HG02678 (cell line): ENCODE results near the gene MAGEA11.
"Not testable (repeated sequence)": the region's sequence is repeated elsewhere in the genome, so short reads cannot be mapped to it uniquely, and the experiment has no call there.

ENCODE experiments used
- ATAC-seq: cut with Tn5 transposase; IDR thresholded peaks from one replicate; pipeline ENCODE4 v1.9.1; 2021; ENCODE audit warnings: mild to moderate bottlenecking, moderate library complexity; ENCODE audit not compliant: unreplicated experiment

Gene MAGEA11

DNA sequence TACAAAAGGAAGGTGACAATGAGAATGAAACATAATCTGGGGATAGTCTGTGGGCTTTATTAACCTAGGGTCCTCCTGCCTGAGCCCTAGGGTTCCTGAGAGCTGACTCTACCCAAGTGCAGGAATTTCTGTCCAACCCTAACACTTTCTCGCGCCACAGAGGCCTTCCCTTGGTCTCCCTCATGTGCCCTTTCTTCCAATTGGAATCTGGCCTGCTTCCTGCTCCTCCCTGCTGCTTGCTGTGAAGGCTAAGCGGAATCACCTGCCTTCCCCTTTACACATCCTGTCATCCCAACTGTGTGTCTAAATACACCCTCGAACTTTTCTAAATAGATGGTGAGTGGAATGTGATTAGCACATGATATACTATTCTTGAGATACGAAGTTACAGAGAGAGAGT, 5.9 kb downstream of the MAGEA11 start:
- no peak for ATAC-seq

DNA sequence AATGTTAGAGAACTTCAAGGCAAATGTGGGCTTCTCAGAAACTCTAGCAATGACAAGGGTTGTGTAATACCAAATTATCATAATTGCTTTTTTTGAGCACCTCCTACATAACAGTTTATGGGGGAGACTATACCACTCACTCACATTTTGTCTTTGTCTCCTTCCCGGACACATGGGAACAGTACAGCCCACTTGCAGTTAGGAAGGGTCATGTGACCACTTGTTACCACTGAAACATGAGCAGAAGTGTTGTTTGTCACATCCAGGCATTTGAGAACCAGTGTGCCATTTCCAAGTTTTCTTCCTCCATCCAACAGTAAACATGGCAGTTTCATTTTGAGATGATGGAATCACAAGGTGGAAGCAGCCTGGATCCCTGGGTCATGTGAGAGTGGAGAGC, 6.9 kb downstream of the MAGEA11 start:
- ATAC-seq = no peak

DNA sequence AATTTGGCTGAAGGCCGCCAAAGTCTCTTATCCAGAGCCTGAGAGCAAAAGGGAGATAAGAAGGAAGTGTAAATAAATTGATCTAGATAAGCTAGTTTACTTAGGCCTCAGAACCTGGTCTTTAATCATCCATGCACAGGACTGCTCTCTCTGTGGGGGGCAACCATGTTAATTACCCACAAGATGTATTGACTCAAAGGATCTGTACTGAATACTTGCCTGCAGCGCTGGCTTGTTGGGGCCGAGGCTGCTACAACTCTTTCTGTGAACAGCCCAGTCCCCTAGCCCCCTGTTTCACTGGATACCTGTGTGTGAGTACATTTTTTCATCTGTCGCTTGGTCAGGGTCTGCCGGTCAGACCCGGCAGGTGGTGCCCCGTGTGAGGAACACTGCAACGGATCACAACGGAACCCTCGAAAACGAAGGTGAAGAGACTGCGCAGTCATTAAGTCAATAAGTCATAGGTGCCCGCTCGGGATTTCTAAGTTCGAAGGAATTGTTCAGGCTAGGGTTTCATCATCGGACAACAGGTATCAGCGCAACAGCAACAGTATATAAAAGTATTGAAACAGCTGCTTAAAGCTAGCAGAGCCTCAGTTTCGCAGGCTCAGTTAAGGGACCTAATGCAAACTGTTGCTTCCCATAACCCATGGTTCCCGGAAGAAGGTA, 8.3 kb downstream of the MAGEA11 start:
- no peak for ATAC-seq

DNA sequence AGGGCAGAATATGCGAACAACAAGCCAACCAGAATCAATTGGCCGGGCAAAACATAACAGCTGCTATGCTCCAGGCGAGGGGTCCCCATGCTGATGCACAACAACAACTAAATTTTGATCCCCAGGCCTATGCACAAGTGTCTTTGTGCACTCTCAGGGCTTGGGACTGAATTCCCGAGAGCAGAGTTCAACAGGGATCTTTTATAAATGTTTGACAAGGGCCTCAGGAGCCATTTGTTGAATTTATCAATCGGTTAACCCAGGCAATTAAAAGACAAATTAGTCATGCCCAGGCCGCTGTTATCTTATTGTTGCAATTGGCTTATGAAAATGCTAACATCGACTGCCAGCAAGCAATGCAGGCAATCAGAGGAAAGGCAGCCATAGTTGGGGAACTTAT, 9.4 kb downstream of the MAGEA11 start:
- not testable (repeated sequence) for ATAC-seq

DNA sequence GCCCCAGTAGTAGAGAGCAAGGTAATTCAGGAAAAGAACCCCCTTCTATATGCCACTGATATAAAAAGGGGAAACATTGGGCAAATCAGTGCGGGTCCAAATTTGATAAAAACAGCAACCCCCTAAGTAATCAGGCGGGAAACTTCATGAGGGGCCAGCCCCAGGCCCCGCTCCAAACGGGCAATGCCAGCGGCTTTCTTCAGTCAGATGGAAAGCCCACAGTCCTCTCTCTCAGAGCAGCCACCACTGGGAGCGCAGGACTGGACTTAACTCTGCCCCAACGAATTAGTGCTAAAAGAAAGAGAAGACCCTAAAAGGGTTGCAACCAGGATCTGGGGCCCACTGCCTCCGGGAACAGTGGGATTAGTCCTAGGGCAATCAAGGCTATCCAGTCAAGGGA, 9.9 kb downstream of the MAGEA11 start:
- ATAC-seq = no peak

DNA sequence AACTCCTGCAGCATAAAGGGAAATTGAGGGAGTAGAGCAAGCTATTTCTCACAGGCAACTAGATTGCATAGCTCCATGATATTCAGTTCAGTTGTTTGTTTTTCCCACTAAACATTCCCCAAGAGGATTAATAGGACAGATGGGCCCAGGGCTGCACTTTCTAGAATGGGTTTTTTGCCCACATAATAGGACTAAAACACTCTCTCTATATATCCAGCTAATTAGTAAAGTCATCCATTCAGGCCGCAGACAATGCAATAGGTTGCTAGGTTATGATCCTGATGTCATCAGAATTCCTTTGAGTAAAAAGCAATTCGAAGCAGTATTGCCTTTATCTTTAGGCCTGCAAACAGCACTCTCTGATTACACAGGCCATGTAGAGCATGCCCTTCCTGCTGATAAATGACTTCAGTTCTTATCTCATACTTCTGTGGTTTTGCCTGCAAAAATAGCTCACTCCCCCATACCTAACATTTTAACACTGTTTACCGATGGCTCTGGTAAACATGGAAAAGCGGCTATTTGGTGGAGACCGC, 11.8 kb downstream of the MAGEA11 start:
- ATAC-seq = not testable (repeated sequence)

DNA sequence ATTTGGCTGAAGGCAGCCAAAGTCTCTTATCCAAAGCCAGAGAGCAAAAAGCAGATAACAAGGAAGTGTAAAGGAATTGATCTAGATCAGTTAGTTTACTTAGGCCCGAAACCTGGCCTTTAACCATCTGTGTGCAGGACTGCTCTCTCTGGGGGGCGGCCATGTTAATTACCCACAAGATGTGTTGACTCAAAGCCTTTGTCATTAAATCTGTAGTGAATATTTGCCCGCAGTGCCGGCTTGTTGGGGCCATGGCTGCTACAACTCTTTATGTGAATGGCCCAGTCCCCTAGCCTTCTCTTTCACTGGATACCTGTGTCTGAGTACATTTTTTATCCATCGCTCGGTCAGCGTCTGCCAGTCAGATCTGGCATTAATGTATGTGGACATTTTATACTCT, 15.4 kb downstream of the MAGEA11 start:
- not testable (repeated sequence) for ATAC-seq

DNA sequence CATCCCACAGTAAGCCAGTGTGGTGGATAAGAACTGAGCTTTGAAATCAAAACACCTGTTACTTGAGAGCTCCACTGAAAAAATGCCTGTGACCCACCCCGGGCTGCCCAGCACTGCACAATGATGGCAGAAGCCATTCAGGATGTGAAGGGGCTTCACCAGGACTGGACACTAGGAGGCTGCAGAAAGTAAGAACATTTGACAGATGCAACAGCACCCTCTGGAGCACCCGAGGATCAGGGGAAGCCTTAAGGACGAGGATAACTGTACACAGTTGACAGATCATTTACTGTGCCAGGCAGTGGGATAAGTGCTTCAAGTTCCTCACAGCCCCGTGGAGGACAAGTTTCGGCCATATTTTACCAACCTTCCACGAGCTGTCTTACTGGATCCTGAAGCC, 30.4 kb downstream of the MAGEA11 start:
- ATAC-seq = not testable (repeated sequence)

DNA sequence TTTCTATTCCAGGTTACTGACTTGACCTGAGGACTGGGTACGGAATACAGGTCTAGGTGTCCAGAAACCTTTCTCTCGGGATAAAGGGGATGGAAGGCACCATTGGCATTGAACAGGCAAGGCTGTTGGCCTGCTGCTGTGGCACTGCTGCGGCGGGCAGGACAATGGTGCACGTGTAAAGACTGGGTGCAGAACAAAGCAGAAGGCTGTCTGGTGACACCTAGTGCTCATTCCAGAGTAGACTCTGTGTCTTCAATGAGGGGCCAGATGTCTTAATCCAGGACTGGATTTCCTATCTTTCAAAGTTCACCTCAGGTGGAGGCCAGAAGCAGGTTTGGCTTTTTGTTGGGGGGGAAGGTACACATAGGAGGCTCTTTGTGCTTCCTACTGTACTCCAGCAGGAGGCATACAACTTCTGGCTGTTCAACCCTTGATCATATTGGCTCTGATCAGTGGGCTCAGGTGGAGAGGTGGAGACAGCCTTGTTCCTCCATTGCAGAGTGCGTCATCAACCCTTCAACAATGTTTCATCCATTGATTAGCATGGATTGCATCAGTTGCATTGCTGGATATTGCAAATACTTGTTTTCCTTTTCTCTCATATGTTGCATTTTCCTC, 34.6 kb downstream of the MAGEA11 start:
- ATAC-seq = peak; percentile 36

DNA sequence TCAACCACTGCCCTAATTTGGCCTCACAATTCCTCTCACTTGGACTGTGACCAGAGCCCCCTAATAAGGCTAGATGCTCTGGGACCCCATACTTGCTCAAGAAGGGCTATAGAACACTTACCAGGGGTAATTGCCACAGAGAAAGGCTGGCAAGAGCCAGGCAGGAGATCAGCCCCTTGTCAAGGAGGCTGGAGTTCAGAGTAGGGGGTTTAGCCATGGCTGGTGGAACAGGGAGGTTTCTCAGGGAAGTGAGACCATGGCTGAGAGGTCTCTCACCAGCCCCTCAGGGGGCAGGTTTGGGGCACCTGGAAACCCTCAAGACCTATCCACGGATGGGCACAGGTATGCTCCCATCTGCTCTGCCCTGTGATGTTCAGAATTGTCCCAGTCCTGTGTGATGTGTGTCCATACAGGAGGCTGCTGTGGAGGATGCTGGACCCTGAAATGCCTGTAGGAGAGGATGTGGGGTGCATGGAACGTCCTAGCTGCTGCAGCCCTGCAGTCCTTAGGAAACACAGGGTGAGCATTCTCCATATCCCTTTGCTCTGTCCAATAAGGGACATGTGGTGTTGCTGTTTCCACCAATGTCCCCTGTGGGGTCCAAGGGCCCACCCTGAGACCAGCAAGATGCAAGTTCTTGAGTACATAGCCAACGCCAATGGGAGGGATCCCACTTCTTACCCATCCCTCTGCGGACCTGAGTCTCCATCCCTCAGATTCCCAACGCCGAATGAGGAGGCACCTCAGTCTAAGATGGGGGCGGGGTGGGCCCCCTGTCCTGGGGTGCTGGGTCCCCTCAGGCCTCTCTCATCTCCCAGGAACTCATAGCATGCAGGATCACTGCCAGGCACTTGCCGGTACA, 45.6 kb downstream of the MAGEA11 start:
- ATAC-seq = no peak

DNA sequence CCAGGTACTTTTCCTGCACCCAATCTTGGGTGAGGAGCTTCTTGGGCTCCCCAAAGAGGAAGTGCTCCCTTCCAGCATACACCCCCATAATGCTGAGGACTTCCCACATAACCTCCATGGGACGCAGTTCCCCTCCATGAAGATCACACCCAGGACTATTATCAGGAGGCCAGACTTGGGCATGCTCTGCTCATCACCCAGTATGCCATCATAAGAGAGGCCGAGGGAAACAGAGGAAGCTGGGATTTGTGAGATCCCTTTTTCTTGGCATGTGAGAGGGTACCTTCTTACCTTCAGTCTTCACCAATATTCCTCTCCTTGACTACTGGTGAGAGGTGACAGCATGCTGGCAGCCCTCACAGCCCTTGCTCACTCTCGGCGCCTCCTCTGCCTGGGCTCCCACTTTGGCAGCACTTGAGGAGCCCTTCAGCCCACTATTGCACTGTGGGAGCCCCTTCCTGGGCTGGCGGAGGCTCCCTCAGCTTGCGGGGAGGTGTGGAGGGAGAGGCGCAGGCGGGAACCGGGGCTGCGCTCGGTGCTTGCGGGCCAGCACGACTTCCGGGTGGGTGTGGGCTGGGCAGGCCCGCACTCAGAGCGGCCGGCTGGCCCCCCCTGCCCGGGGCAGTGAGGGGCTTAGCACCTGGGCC, 46.3 kb downstream of the MAGEA11 start:
- ATAC-seq = no peak

DNA sequence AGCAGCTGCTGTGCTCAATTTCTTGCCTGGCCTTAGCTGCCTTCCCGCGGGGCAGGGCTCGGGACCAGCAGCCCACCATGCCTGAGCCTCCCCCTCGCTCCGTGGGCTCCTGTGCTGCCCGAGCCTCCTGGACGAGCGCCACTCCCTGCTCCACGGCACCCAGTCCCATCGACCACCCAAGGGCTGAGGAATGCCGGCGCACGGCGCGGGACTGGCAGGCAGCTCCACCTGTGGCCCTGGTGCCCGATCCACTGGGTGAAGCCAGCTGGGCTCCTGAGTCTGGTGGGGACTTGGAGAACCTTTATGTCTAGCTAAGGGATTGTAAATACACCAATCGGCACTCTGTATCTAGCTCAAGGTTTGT, 46.8 kb downstream of the MAGEA11 start:
- not testable (repeated sequence) for ATAC-seq

DNA sequence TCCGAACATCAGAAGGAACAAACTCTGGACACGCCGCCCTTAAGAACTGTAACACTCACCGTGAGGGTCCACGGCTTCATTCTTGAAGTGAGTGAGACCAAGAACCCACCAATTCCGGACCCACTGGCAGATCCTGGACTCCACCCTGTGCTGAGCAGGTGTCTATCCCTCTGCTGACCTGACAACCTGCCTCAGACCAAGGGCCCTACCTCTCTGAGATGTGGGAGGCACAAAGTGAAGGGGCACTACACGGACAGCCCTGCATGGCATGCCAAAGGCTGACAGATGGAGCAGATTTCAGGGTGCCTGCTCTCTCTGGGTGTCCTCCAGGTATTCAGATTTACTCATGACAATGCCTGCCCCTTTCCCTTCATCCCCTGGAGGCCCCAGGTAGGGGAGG, 48.0 kb downstream of the MAGEA11 start:
- ATAC-seq = no peak

DNA sequence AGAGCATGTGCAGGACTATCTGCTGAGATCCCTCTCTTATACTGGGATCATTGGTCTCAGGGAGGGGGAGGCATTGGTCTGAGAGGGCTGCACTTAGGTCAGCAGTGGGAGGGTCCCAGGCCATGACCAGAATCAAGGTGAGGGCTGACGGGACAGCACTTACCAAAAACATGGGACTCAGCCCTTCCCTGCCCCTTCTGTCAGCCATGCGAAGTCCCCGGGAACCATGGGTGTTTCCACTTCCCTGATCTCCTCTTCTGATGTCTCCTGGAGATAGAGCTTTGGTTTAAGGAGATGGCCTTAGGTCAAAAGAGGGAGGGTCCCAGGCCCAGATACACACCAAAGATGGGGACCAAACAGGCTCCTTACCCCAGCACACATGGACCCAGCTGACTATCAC, 49.1 kb downstream of the MAGEA11 start:
- ATAC-seq = no peak

DNA sequence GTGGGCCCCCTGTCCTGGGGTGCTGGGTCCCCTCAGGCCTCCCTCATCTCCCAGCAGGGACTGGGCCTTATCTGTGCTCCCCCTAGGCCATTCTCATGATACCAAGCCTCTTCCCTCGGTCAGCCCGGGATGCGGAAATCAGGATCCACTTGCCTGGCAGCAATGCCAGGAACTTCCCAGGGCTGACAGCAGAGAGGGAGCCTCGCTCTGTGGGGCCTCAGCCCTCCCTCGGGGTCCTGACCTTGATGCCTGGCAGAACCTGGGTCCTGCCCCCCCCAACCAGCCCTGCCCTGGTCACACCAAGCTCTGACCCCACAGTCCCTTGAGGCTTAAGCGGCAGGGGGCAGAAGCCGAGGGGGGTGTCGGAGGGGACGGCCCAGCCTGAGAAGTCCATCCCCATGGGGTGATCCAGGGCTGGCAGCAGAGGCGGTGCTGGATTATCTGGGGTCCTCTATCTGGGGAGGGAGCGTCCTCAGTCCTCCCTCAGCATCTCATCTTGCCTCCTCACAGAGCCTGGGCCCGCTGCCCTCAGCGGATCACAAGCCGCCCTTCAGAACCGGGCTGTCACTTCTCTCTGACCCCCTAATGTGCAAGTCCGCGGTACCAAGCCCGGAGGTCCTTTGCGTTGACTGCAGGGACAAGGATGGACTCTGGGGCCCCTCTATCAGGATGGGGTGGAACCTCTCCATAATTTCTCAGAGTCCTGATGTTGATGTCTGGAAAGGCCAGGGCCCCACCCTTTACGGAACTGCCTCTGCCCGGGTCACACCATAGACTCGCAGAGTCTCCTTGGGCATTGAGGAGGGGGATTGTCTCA, 50.2 kb downstream of the MAGEA11 start:
- ATAC-seq = not testable (repeated sequence)

DNA sequence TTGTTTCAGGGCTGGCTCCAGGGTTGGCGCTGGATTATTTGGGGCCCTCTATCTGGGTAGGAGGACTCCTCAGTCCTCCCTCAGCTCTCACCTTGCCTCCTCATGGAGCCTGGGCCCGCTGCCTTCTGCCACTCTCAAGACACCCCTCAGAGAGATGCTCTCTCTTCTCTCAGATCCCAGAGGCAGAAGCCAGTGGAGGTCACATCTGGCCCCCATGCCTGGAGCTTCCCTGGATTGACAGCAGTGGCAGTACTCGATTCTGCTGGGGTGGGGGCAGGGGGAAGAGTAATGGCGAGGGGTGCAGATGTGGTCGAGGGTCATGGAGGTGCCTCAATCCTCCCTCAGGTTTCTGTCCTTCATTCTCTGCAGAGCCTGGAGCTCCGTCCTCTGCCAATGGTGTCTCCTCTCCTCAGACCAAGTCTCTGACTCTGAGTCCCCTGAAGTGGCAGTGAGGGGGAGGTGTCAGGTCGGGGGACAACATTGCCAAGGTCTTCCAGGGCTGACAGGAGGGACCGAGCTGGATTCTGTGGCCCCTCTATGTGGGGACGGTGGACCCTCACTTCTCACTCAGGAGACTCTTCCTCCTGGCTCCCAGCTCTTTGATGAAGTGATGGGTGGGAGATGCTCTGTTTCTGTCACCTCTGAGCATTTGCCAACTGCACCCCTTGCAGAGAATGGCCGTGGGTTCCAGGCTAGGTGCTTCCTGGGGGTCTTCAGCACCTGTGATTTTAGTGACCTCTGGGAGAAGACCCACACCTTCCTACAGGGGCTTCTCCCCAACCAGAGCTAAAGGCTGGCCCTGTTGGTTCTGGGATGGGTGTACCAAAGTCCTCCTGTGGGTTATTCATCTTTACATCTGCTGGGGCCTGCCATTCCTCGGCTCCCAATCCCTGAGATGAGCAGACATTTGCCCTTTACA, 51.1 kb downstream of the MAGEA11 start:
- no peak for ATAC-seq
